Activated naive CD8-positive, alpha-beta T cell treated with anti-CD3 and anti-CD28 coated beads, Interleukin-2, amount 10 ng/mL, durations not matched to agents 7 days and 5 days (primary cell): ENCODE data around the gene ZSCAN22. TPM values are rescaled to one million over a fixed set of nuclear protein-coding genes. Genes with fewer than 3 reads are reported as not detected.
"Not testable (repeated sequence)": the region's sequence is repeated elsewhere in the genome, so short reads cannot be mapped to it uniquely, and the experiment has no call there.

Experiments used
- ATAC-seq: fragments of 150-1000 bp; cut with Tn5 transposase; one replicate; pipeline ENCODE4 v1.10.0; 2021; ENCODE audit warnings: low read depth, moderate library complexity
- POLR2A ChIA-PET: fragments of 350-600 bp; sonication (Branson Sonifier 250); formaldehyde crosslinking; loops from one replicate; lab custom pipeline; 2021; ENCODE audit warnings: antibody characterized with exemption; lab: Charles Lee
- DNase-seq: peaks from one replicate; pipeline ENCODE4 v3.0.0; 2021
- H3K27ac Mint-ChIP-seq: one replicate; pipeline ENCODE4 v1.8.0; 2022; ENCODE audit warnings: mild to moderate bottlenecking, mixed read lengths
- H3K27me3 Mint-ChIP-seq: one replicate; pipeline ENCODE4 v1.8.0; 2022; ENCODE audit warnings: mild to moderate bottlenecking, moderate library complexity, mixed read lengths
- H3K36me3 Mint-ChIP-seq: one replicate; pipeline ENCODE4 v1.8.0; 2021; ENCODE audit warnings: mild to moderate bottlenecking, mixed read lengths
- H3K4me1 Mint-ChIP-seq: one replicate; pipeline ENCODE4 v1.8.0; 2021; ENCODE audit warnings: mixed read lengths
- H3K4me3 Mint-ChIP-seq: one replicate; pipeline ENCODE4 v1.8.0; 2022; ENCODE audit warnings: mild to moderate bottlenecking, moderate library complexity, mixed read lengths
- H3K9me3 Mint-ChIP-seq: one replicate; pipeline ENCODE4 v1.8.0; 2021; ENCODE audit warnings: mixed read lengths
- total RNA-seq, 2 experiments: library from RNA; stranded (reverse); gene quantifications; one replicate each; pipeline ENCODE4 v1.2.3, GENCODE V29; 2021

Gene ZSCAN22
- total RNA-seq, 2 experiments from 2014 or later = 6.3 TPM

- POLR2A ChIA-PET = interaction anchor here (0.6 to 1.5 kb wide), 7 partner anchors 16 to 135 kb away, joined by 3 to 7 read pairs (median 3); partner anchors contain the start of genes ZNF132, ZNF274 and ZSCAN22
- ATAC-seq = no peak
- H3K4me1 Mint-ChIP-seq = peaks cover 30% of the 10 kb centered on the region
- H3K27me3 Mint-ChIP-seq = no peaks in the 10 kb centered on the region
- DNase-seq = no peak
- H3K36me3 Mint-ChIP-seq = peaks cover 74% of the 10 kb centered on the region
- peak overlapping the region; percentile 97 for H3K27ac Mint-ChIP-seq
- H3K9me3 Mint-ChIP-seq = peaks cover 7% of the 10 kb centered on the region
- H3K4me3 Mint-ChIP-seq = peak overlapping the region; percentile 92
Observed at GRCh38 chr19:58304748-58305064, 22.1 kb upstream of the ZSCAN22 start.

- peak; percentile 91 for DNase-seq
- Mint-ChIP-seq H3K4me3 (peak within 1 kb of the TSS; percentile 92), H3K9me3 (peaks cover 7% of the 10 kb centered on the region), H3K27me3 (no peaks in the 10 kb centered on the region), H3K27ac (peak within 1 kb of the TSS; percentile 97), H3K4me1 (peaks cover 32% of the 10 kb centered on the region), H3K36me3 (peaks cover 74% of the 10 kb centered on the region)
- peak; percentile 94 for ATAC-seq
- POLR2A ChIA-PET = interaction anchor here (0.6 to 1.5 kb wide), 14 partner anchors 16 to 134 kb away, joined by 3 to 7 read pairs (median 4); partner anchors contain the start of genes ZNF132, ZNF274, ZNF497 and ZNF544
Observed at GRCh38 chr19:58305065-58305931, 21.5 kb upstream of the ZSCAN22 start, which contains the start of gene ERVK3-1. Gene ERVK3-1, plus strand, starts transcription at chr19:58305377. Its CDS starts 6,792 bp downstream, at chr19:58312169.

GRCh38 chr19:58305932-58306323 lies 20.9 kb upstream of the ZSCAN22 start:
- no peak for ATAC-seq
- Mint-ChIP-seq H3K4me3 (peak overlapping the region; percentile 92), H3K9me3 (peaks cover 6% of the 10 kb centered on the region), H3K27ac (peak overlapping the region; percentile 97), H3K4me1 (peaks cover 33% of the 10 kb centered on the region), H3K36me3 (peaks cover 71% of the 10 kb centered on the region), H3K27me3 (no peaks in the 10 kb centered on the region)
- POLR2A ChIA-PET = interaction anchor here (1.0 to 1.5 kb wide), 7 partner anchors 21 to 78 kb away, joined by 3 to 6 read pairs (median 4); partner anchors contain the start of genes ZNF497, ZNF544, ZNF8 and ZSCAN22
- no peak for DNase-seq

GRCh38 chr19:58307736-58308135 lies 19.1 kb upstream of the ZSCAN22 start:
- Mint-ChIP-seq H3K36me3 (peaks cover 72% of the 10 kb centered on the region), H3K4me3 (no peak overlapping the region), H3K9me3 (peaks cover 2% of the 10 kb centered on the region), H3K4me1 (peaks cover 35% of the 10 kb centered on the region), H3K27me3 (no peaks in the 10 kb centered on the region), H3K27ac (no peak overlapping the region)
- DNase-seq = no peak
- no peak for ATAC-seq
- POLR2A ChIA-PET = interaction anchor here (0.9 to 1.1 kb wide), 2 partner anchors 40 to 101 kb away, joined by 3 read pairs; partner anchors contain the start of gene ZNF584

GRCh38 chr19:58310685-58311084 lies 16.1 kb upstream of the ZSCAN22 start:
- H3K4me3 Mint-ChIP-seq, H3K9me3 Mint-ChIP-seq, ATAC-seq, POLR2A ChIA-PET, DNase-seq, H3K27ac Mint-ChIP-seq, H3K27me3 Mint-ChIP-seq: not testable (repeated sequence)
- H3K4me1 Mint-ChIP-seq = peaks cover 28% of the 10 kb centered on the region
- peaks cover 75% of the 10 kb centered on the region for H3K36me3 Mint-ChIP-seq

- H3K27me3 Mint-ChIP-seq = no peaks in the 10 kb centered on the region
- POLR2A ChIA-PET = no interaction called here
- H3K36me3 Mint-ChIP-seq = peaks cover 72% of the 10 kb centered on the region
- ATAC-seq = no peak
- H3K4me3 Mint-ChIP-seq = no peak overlapping the region
- no peak overlapping the region for H3K27ac Mint-ChIP-seq
- DNase-seq = no peak
- H3K9me3 Mint-ChIP-seq = peaks cover 2% of the 10 kb centered on the region
- H3K4me1 Mint-ChIP-seq = peaks cover 22% of the 10 kb centered on the region
Observed at GRCh38 chr19:58311345-58311865, 15.4 kb upstream of the ZSCAN22 start.

- Mint-ChIP-seq H3K4me3 (no peak overlapping the region), H3K27ac (no peak overlapping the region), H3K36me3 (peaks cover 43% of the 10 kb centered on the region), H3K4me1 (peaks cover 2% of the 10 kb centered on the region), H3K9me3 (peaks cover 2% of the 10 kb centered on the region), H3K27me3 (no peaks in the 10 kb centered on the region)
- POLR2A ChIA-PET = no interaction called here
- no peak for ATAC-seq
- DNase-seq = no peak
Observed at GRCh38 chr19:58315580-58315979, 11.2 kb upstream of the ZSCAN22 start.

GRCh38 chr19:58317476-58318072 lies 9.2 kb upstream of the ZSCAN22 start:
- POLR2A ChIA-PET = interaction anchor here (0.6 to 1.1 kb wide), 3 partner anchors 69 to 81 kb away, joined by 3 to 6 read pairs (median 5); partner anchors contain the start of gene RPS5
- Mint-ChIP-seq H3K27me3 (no peaks in the 10 kb centered on the region), H3K4me1 (no peaks in the 10 kb centered on the region), H3K36me3 (peaks cover 26% of the 10 kb centered on the region), H3K27ac (no peak overlapping the region), H3K9me3 (no peaks in the 10 kb centered on the region), H3K4me3 (no peak overlapping the region)
- ATAC-seq (no peak), DNase-seq (no peak)

GRCh38 chr19:58318297-58318696 lies 8.5 kb upstream of the ZSCAN22 start:
- no peak overlapping the region for H3K27ac Mint-ChIP-seq

GRCh38 chr19:58319241-58319640 lies 7.6 kb upstream of the ZSCAN22 start:
- POLR2A ChIA-PET = no interaction called here
- Mint-ChIP-seq H3K4me1 (no peaks in the 10 kb centered on the region), H3K27ac (no peak overlapping the region), H3K9me3 (no peaks in the 10 kb centered on the region), H3K4me3 (no peak overlapping the region), H3K36me3 (peaks cover 19% of the 10 kb centered on the region), H3K27me3 (no peaks in the 10 kb centered on the region)
- no peak for ATAC-seq
- DNase-seq = no peak

More at GRCh38 chr19:58318297-58318696, 8.5 kb upstream of the ZSCAN22 start:
- POLR2A ChIA-PET = interaction anchor here (1.1 kb wide), 1 partner anchor 81 kb away, joined by 6 read pairs; no protein-coding TSS in a partner anchor
- no peak overlapping the region for H3K4me3 Mint-ChIP-seq
- H3K9me3 Mint-ChIP-seq = no peaks in the 10 kb centered on the region
- DNase-seq (no peak), ATAC-seq (no peak)
- no peaks in the 10 kb centered on the region for H3K27me3 Mint-ChIP-seq
- no peaks in the 10 kb centered on the region for H3K4me1 Mint-ChIP-seq
- H3K36me3 Mint-ChIP-seq = peaks cover 21% of the 10 kb centered on the region

- Mint-ChIP-seq H3K27me3 (no peaks in the 10 kb centered on the region), H3K9me3 (no peaks in the 10 kb centered on the region), H3K36me3 (peaks cover 3% of the 10 kb centered on the region), H3K4me3 (no peak overlapping the region), H3K27ac (no peak overlapping the region), H3K4me1 (peaks cover 7% of the 10 kb centered on the region)
- ATAC-seq = no peak
- DNase-seq = no peak
- POLR2A ChIA-PET = interaction anchor here (1.5 to 1.6 kb wide), 3 partner anchors 21 to 142 kb away, joined by 7 to 17 read pairs (median 9); partner anchors contain the start of gene ZNF274
Observed at GRCh38 chr19:58325311-58326022, 1.3 kb upstream of the ZSCAN22 start.

- peaks cover 3% of the 10 kb centered on the region for H3K36me3 Mint-ChIP-seq
- H3K27me3 Mint-ChIP-seq = no peaks in the 10 kb centered on the region
- H3K4me1 Mint-ChIP-seq = peaks cover 7% of the 10 kb centered on the region
- H3K9me3 Mint-ChIP-seq = no peaks in the 10 kb centered on the region
- DNase-seq = no peak
- peak; percentile 55 for ATAC-seq
- no peak overlapping the region for H3K27ac Mint-ChIP-seq
- H3K4me3 Mint-ChIP-seq = no peak overlapping the region
- POLR2A ChIA-PET = interaction anchor here (0.6 to 1.6 kb wide), 13 partner anchors 20 to 507 kb away, joined by 3 to 17 read pairs (median 6); partner anchors contain the start of genes ZNF132, ZNF274, ZNF497 and ZNF8
Observed at GRCh38 chr19:58326501-58326913, 287 bp upstream of the ZSCAN22 start.
